HepG2 (cell line): ENCODE measurements around the gene ST6GALNAC4. TPM values are rescaled to one million over a fixed set of nuclear protein-coding genes. Genes with fewer than 3 reads are reported as not detected.

ENCODE experiments used
- BORCS8-MEF2B ChIP-seq: sonication (generic); formaldehyde crosslinking; IDR thresholded peaks from 2 replicates; pipeline ENCODE4 v1.8.0; 2022; ENCODE audit warnings: mild to moderate bottlenecking, missing genetic modification reagents
- HMGXB3 ChIP-seq: sonication (generic); formaldehyde crosslinking; IDR thresholded peaks from 2 replicates; pipeline ENCODE4 v1.4.0; 2020; ENCODE audit warnings: missing genetic modification reagents, borderline replicate concordance
- JUNB ChIP-seq: sonication (generic); formaldehyde crosslinking; IDR thresholded peaks from 2 replicates; pipeline ENCODE4 v1.8.0; 2022; ENCODE audit warnings: missing genetic modification reagents, mild to moderate bottlenecking, borderline replicate concordance
- MAX ChIP-seq: IDR thresholded peaks from 2 replicates; pipeline ENCODE4 v1.6.1; 2012; ENCODE audit warnings: inconsistent platforms
- NR2F2 ChIP-seq: IDR thresholded peaks from 2 replicates; pipeline ENCODE4 v1.6.1; 2012; ENCODE audit warnings: low read depth, inconsistent platforms, borderline replicate concordance
- PRDM15 ChIP-seq: sonication (generic); formaldehyde crosslinking; IDR thresholded peaks from 2 replicates; pipeline ENCODE4 v1.4.0; 2020; ENCODE audit warnings: missing genetic modification reagents
- SIN3B ChIP-seq: fragments of 150-350 bp; IDR thresholded peaks from 2 replicates; pipeline ENCODE4 v1.6.1; 2014; ENCODE audit warnings: low read length
- STAT6 ChIP-seq: sonication (generic); formaldehyde crosslinking; IDR thresholded peaks from 2 replicates; pipeline ENCODE4 v1.4.0; 2020; ENCODE audit warnings: missing genetic modification reagents, mild to moderate bottlenecking, borderline replicate concordance
- SYNCRIP ChIP-seq: fragments of 200-400 bp; formaldehyde crosslinking; IDR thresholded peaks from 2 replicates; pipeline ENCODE4 v1.6.1; 2018; ENCODE audit warnings: mild to moderate bottlenecking, low read depth, low read length; ENCODE audit not compliant: insufficient read depth
- TARDBP ChIP-seq: sonication (generic); formaldehyde crosslinking; IDR thresholded peaks from 2 replicates; pipeline ENCODE4 v1.8.0; 2022; ENCODE audit warnings: mild to moderate bottlenecking, missing genetic modification reagents
- TOPORS ChIP-seq: sonication (generic); formaldehyde crosslinking; IDR thresholded peaks from 2 replicates; pipeline ENCODE4 v1.8.0; 2023; ENCODE audit warnings: mild to moderate bottlenecking, missing genetic modification reagents
- ZNF225 ChIP-seq: sonication (generic); formaldehyde crosslinking; IDR thresholded peaks from 2 replicates; pipeline ENCODE4 v1.4.0; 2020; ENCODE audit warnings: mild to moderate bottlenecking, missing genetic modification reagents
- ZNF280B ChIP-seq: sonication (generic); formaldehyde crosslinking; IDR thresholded peaks from 2 replicates; pipeline ENCODE4 v1.5.0; 2020; ENCODE audit warnings: missing genetic modification reagents, mild to moderate bottlenecking, borderline replicate concordance
- ZNF431 ChIP-seq: sonication (generic); formaldehyde crosslinking; IDR thresholded peaks from 2 replicates; pipeline ENCODE4 v1.9.0; 2022; ENCODE audit warnings: missing genetic modification reagents, low read depth, mild to moderate bottlenecking, borderline replicate concordance
- ZNF552 ChIP-seq: sonication (generic); formaldehyde crosslinking; IDR thresholded peaks from 2 replicates; pipeline ENCODE4 v1.9.0; 2022; ENCODE audit warnings: missing genetic modification reagents, mild to moderate bottlenecking, borderline replicate concordance
- polyA plus RNA-seq, 8 experiments: library from polyadenylated mRNA; depleted of rRNA in 3 of 8; stranded (reverse) in 7 of 8; unstranded in 1 of 8; fragments of >200 nt; fragmentation: Illumina TruSeq in 4 of 8; extraction: Trizol in 4 of 8; gene quantifications; 2 replicates each; pipeline versions ENCODE4 v1.2.1 to v1.2.3, GENCODE V29; 2011 to 2016; ENCODE audit warnings: low read depth in 4 of 8, missing spikeins in 1 of 8, mixed read lengths in 1 of 8; ENCODE audit not compliant: insufficient read depth in 1 of 8
- total RNA-seq, 5 experiments: library from RNA; depleted of rRNA; stranded (reverse); fragments of >200 nt; fragmentation: Illumina TruSeq; extraction: Trizol; gene quantifications; 2 replicates each; pipeline ENCODE4 v1.2.3, GENCODE V29; 2016; ENCODE audit warnings: low read depth in 1 of 5

Gene ST6GALNAC4
- total and polyA plus RNA-seq, 2 of the 13 experiments (the other 11 are each of a cell fraction or from before 2014, with no cell fraction given), result 18.8 to 27.7 TPM

GRCh38 chr9:127897193-127897692 lies 19.6 kb downstream of the ST6GALNAC4 start (continued):
- TF ChIP-seq ZNF280B (no peak; the same call in 1 of the 2 replicates), MAX (peak; percentile 30; the same call in 1 of the 2 replicates), HMGXB3 (CRISPR knock-in tag) (no peak; the same call in 1 of the 2 replicates), ZNF225 (CRISPR knock-in tag) (no peak), ZNF431 (CRISPR knock-in tag) (no peak), NR2F2 (peak; percentile 78), BORCS8-MEF2B (no peak), STAT6 (CRISPR knock-in tag) (no peak), ZNF552 (CRISPR knock-in tag) (no peak), TARDBP (peak; percentile 62; the same call in 1 of the 2 replicates), PRDM15 (CRISPR knock-in tag) (no peak), SYNCRIP (no peak), SIN3B (no peak), TOPORS (CRISPR knock-in tag) (no peak), JUNB (CRISPR knock-in tag) (no peak)
